ENCODE measurements around the gene THUMPD3. TPM values are rescaled to one million over a fixed set of nuclear protein-coding genes. Genes with fewer than 3 reads are reported as not detected.

The THUMPD3 gene
- total RNA-seq, 4 donors from 2014 or later, result 17.2 to 30.0 (median 20.2) TPM

GRCh38 chr3:9388142-9388541, 25.3 kb downstream of the THUMPD3 start:
- ATAC-seq (ENCODE audit: low FRiP score) (no peak), DNase-seq (ENCODE audit: low spot score) (no peak)
- TF ChIP-seq CTCF (IDR thresholded peaks at IDR 0.05), result no peak

DNA sequence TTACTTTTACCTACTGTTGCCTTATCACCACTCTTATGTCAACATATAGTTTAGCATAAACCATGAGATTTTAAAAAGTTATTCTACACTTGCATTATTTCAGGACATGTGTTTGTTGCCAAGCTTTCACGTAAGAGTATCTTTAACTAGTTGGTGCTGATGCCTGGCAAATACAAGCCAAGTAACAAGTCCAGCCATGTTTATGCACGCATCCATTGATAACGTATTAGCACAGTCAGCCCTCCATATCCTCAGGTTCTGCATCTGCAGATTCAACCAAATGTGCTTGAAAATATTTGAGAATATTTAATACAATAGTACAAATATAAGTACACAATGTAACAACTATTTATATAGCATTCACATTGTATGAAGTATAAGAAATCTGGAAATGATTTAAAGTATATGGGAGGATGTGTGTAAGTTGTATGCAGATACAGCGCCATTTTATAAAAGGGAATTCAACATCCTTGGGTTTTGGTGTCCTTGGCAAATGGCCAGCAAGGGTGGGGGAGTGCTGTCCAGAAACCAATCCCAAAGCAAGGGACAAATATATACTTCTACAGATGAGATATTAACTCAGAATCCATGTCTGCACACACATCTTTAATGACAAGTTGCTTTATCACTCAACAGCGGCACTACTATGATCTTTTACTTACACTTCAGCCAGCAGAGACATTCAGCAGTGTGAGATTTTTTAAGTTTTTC, 25.9 kb downstream of the THUMPD3 start:
- DNase-seq (ENCODE audit: low spot score) (no peak), ATAC-seq (ENCODE audit: low FRiP score) (no peak)
- TF ChIP-seq CTCF (IDR thresholded peaks at IDR 0.05), result no peak

- ATAC-seq (ENCODE audit: low FRiP score), result no peak
- no peak for DNase-seq (ENCODE audit: low spot score)
- no peak for TF ChIP-seq CTCF (IDR thresholded peaks at IDR 0.05)
These were observed 27.5 kb downstream of the THUMPD3 start for GRCh38 chr3:9390265-9390888.

GRCh38 chr3:9392041-9392440, 29.2 kb downstream of the THUMPD3 start:
- TF ChIP-seq CTCF (IDR thresholded peaks at IDR 0.05), result no peak
- no peak for DNase-seq (ENCODE audit: low spot score)

DNA sequence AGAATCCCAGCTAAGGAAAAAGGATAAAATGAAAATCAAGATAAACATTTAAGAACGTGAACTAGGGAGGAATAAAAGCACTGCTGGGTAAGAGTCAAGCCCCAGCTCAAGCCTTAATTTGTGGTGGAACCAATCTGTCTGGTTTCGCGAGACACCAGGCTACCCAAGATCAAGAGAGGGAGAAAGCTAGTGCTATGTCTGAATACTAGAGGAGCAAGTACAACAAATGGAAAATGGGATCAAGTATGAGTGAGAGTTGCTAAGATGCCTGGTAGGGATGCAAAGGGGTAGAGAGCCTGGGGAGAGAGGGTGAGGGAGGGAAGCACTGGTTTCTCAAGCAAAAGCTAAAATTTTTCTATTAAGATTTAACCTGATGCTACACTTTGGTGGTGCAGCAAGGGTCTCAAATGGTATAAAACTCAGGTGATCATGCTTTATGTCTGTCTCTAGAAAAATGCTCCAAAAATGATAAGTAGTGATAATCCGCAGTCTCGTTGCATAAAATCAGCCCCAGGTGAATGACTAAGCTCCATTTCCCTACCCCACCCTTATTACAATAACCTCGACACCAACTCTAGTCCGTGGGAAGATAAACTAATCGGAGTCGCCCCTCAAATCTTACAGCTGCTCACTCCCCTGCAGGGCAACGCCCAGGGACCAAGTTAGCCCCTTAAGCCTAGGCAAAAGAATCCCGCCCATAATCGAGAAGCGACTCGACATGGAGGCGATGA, 32.9 kb downstream of the THUMPD3 start:
- DNase-seq (ENCODE audit: low spot score) (no peak), ATAC-seq (ENCODE audit: low FRiP score) (no peak)
- no peak for TF ChIP-seq CTCF (IDR thresholded peaks at IDR 0.05)

More at GRCh38 chr3:9392041-9392440, 29.2 kb downstream of the THUMPD3 start:
- no peak for ATAC-seq (ENCODE audit: low FRiP score)

DNA sequence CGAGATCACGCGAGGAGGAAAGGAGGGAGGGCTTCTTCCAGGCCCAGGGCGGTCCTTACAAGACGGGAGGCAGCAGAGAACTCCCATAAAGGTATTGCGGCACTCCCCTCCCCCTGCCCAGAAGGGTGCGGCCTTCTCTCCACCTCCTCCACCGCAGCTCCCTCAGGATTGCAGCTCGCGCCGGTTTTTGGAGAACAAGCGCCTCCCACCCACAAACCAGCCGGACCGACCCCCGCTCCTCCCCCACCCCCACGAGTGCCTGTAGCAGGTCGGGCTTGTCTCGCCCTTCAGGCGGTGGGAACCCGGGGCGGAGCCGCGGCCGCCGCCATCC, 33.4 kb downstream of the THUMPD3 start:
- DNase-seq (ENCODE audit: low spot score) (peak; percentile 64), ATAC-seq (ENCODE audit: low FRiP score) (peak; percentile 70)
- TF ChIP-seq CTCF (IDR thresholded peaks at IDR 0.05), result no peak

Data from omental fat pad (tissue), 4 donors.